Tibial nerve (tissue), 4 donors: ENCODE measurements around the gene EMID1.

Experiments used
- CTCF ChIP-seq, 5 experiments: fragments of 200-600 bp in 3 of 5; fragments of 450-650 bp in 2 of 5; sonication (generic) in 3 of 5; IDR thresholded peaks; one replicate each; pipeline ENCODE4 v1.5.1; 2016 to 2019; ENCODE audit warnings: antibody characterized with exemption in 5 of 5, mild to moderate bottlenecking in 3 of 5, moderate library complexity in 2 of 5
- EP300 ChIP-seq, 2 donors: sonication (generic); formaldehyde crosslinking; IDR thresholded peaks; one replicate each; pipeline ENCODE4 v1.6.1; 2017; ENCODE audit warnings: antibody characterized with exemption in 2 of 2, mild to moderate bottlenecking in 1 of 2
- POLR2A ChIP-seq, 2 donors: fragments of 450-650 bp; IDR thresholded peaks; one replicate each; pipeline ENCODE4 v1.6.1; 2017; ENCODE audit warnings: antibody characterized with exemption in 2 of 2, mild to moderate bottlenecking in 2 of 2, moderate library complexity in 2 of 2

- TF ChIP-seq POLR2A (IDR thresholded peaks at IDR 0.05) (no peak), CTCF (IDR thresholded peaks at IDR 0.05) (no peak), EP300 (IDR thresholded peaks at IDR 0.05) (no peak)
Observed at GRCh38 chr22:29275819-29276565, 70.3 kb downstream of the EMID1 start.
